K562 (cell line): ENCODE measurements around the gene CLVS2. TPM values are rescaled to one million over a fixed set of nuclear protein-coding genes. Genes with fewer than 3 reads are reported as not detected.

ENCODE experiments used
- ATAC-seq: fragments of 200-7000 bp; cut with Tn5 transposase; 3 replicates; pipeline ENCODE4 v1.9.1; 2020; ENCODE audit warnings: moderate library complexity
- BruUV-seq: library from RNA; stranded (reverse); fragments of 400-500 nt; replicated peaks from 2 replicates; lab custom pipeline; 2021; lab: Mats Ljungman, UMichigan
- CTCF ChIA-PET: fragments of 300-600 bp; formaldehyde crosslinking; extraction: SDS; loops from one replicate; lab custom pipeline; 2021; ENCODE audit warnings: low intra/inter-chr PET ratio; lab: Yijun Ruan, JAX
- POLR2A ChIA-PET: fragments of 300-600, 350-650 bp; sonication (Branson Sonifier 250); formaldehyde crosslinking; extraction: SDS; loops from one replicate; lab custom pipeline; 2021; ENCODE audit warnings: antibody characterized with exemption, inconsistent platforms; lab: Yijun Ruan, JAX
- DNase-seq, 4 experiments: peaks; one replicate each; pipeline versions ENCODE4 v3.0.0 to v3.0.0-alpha.2; 2011 to 2018; ENCODE audit warnings: low spot score in 3 of 4, mixed read lengths in 3 of 4; ENCODE audit errors: extremely low read depth in 1 of 4
- FAIRE-seq: peaks from 2 replicates; lab custom pipeline; 2011; peaks lifted over from hg19 to GRCh38; lab: Jason Lieb, UNC
- H2AFZ ChIP-seq: 2 replicates; pipeline ENCODE4 v1.6.0; 2011; ENCODE audit warnings: low read depth, low read length, control low read depth, inconsistent platforms
- H3K27ac ChIP-seq: fragments of 200-600 bp; 3 replicates; pipeline ENCODE4 v1.8.0; 2011; ENCODE audit warnings: low read depth, mild to moderate bottlenecking, control low read depth, inconsistent platforms, low read length, moderate library complexity, mixed read lengths; ENCODE audit errors: extremely low read depth
- H3K27me3 ChIP-seq, 2 experiments: fragments of 300-600 bp in 1 of 2; 2 replicates in 1 of 2; 3 replicates in 1 of 2; pipeline versions ENCODE4 v1.6.0 to v1.8.0; 2011; ENCODE audit warnings: inconsistent platforms in 2 of 2, low read length in 2 of 2, mild to moderate bottlenecking in 1 of 2, mixed read lengths in 1 of 2, moderate library complexity in 1 of 2; ENCODE audit not compliant: control insufficient read depth in 2 of 2, insufficient read depth in 2 of 2
- H3K36me3 ChIP-seq: fragments of 300-600 bp; 3 replicates; pipeline ENCODE4 v1.8.0; 2011; ENCODE audit warnings: mild to moderate bottlenecking, low read length, inconsistent platforms; ENCODE audit not compliant: control insufficient read depth, insufficient read depth
- H3K4me1 ChIP-seq, 2 experiments: fragments of 200-600 bp in 1 of 2; replicated peaks in 1 of 2; 2 replicates in 1 of 2; 3 replicates in 1 of 2; pipeline versions ENCODE4 v1.5.1 to v1.8.0; 2011; ENCODE audit warnings: inconsistent platforms in 2 of 2, low read length in 2 of 2, mild to moderate bottlenecking in 1 of 2, mixed read lengths in 1 of 2, moderate library complexity in 1 of 2; ENCODE audit not compliant: control insufficient read depth in 2 of 2, insufficient read depth in 2 of 2
- H3K4me2 ChIP-seq: 2 replicates; pipeline ENCODE4 v1.6.1; 2011; ENCODE audit warnings: low read length, control low read depth, inconsistent platforms, mixed read lengths; ENCODE audit not compliant: insufficient read depth
- H3K4me3 ChIP-seq: fragments of 200-600 bp; sonication (generic), shearing (Covaris generic); 2 replicates; pipeline ENCODE4 v1.5.1; 2016; ENCODE audit warnings: control low read depth, inconsistent platforms
- H3K79me2 ChIP-seq: fragments of 200-600 bp; 3 replicates; pipeline ENCODE4 v1.8.0; 2011; ENCODE audit warnings: low read length, inconsistent platforms; ENCODE audit not compliant: control insufficient read depth, insufficient read depth
- H3K9ac ChIP-seq, 2 experiments: 2 replicates each; pipeline versions ENCODE4 v1.6.0 to v1.6.1; 2011; ENCODE audit warnings: low read depth in 2 of 2, low read length in 2 of 2, control low read depth in 1 of 2, inconsistent platforms in 1 of 2, mild to moderate bottlenecking in 1 of 2, mixed read lengths in 1 of 2; ENCODE audit not compliant: insufficient read depth in 1 of 2
- H3K9me1 ChIP-seq: one replicate; pipeline ENCODE4 v1.6.0; 2011; ENCODE audit warnings: inconsistent platforms, mild to moderate bottlenecking, low read length, moderate library complexity; ENCODE audit not compliant: control insufficient read depth, insufficient read depth
- H3K9me3 ChIP-seq: replicated peaks from 2 replicates; pipeline ENCODE4 v1.5.1; 2011; ENCODE audit warnings: low read depth, low read length, inconsistent platforms; ENCODE audit not compliant: control insufficient read depth, insufficient read depth
- H4K20me1 ChIP-seq: replicated peaks from 2 replicates; pipeline ENCODE4 v1.6.1; 2011; ENCODE audit warnings: low read length, inconsistent platforms, mixed read lengths; ENCODE audit not compliant: control insufficient read depth, insufficient read depth
- EZH2 ChIP-seq: IDR thresholded peaks from 2 replicates; pipeline ENCODE4 v1.6.1; 2012; ENCODE audit warnings: low read depth, mild to moderate bottlenecking, inconsistent platforms, low read length, borderline replicate concordance
- FOXP1 ChIP-seq: sonication (generic); formaldehyde crosslinking; IDR thresholded peaks from 2 replicates; pipeline ENCODE4 v1.8.0; 2022; ENCODE audit warnings: mild to moderate bottlenecking, missing genetic modification reagents
- KAT7 ChIP-seq: sonication (generic); formaldehyde crosslinking; IDR thresholded peaks from 2 replicates; pipeline ENCODE4 v1.8.0; 2022; ENCODE audit warnings: missing genetic modification reagents, mild to moderate bottlenecking, borderline replicate concordance
- NONO ChIP-seq, 2 experiments: fragments of 200-400 bp in 1 of 2; fragments of 450-650 bp in 1 of 2; formaldehyde crosslinking in 1 of 2; IDR thresholded peaks; 2 replicates each; pipeline ENCODE4 v1.6.1; 2017; ENCODE audit warnings: low read depth in 2 of 2, mild to moderate bottlenecking in 2 of 2, moderate library complexity in 2 of 2, low read length in 1 of 2
- NR4A1 ChIP-seq, 2 experiments: fragments of 250-450 bp in 1 of 2; fragments of 450-650 bp in 1 of 2; sonication (Bioruptor Pico) in 1 of 2; IDR thresholded peaks; 2 replicates each; pipeline versions ENCODE4 v1.4.0 to v1.6.1; 2016 to 2020; ENCODE audit warnings: mild to moderate bottlenecking in 2 of 2, missing compliant biosample characterization in 1 of 2, missing genetic modification characterization in 1 of 2, moderate library complexity in 1 of 2
- PML ChIP-seq: IDR thresholded peaks from 2 replicates; pipeline ENCODE4 v1.6.1; 2012; ENCODE audit warnings: low read length, inconsistent platforms
- RNF219 ChIP-seq: fragments of 250-450 bp; sonication (Bioruptor Pico); IDR thresholded peaks from 2 replicates; pipeline ENCODE4 v1.5.0; 2022; ENCODE audit warnings: mild to moderate bottlenecking
- TCF7L2 ChIP-seq: fragments of 150-350 bp; IDR thresholded peaks from 2 replicates; pipeline ENCODE4 v1.6.1; 2016; ENCODE audit warnings: low read depth, mild to moderate bottlenecking, low read length, moderate library complexity
- TCFL5 ChIP-seq: fragments of 250-450 bp; sonication (Bioruptor Pico); conservative IDR thresholded peaks from 2 replicates; pipeline ENCODE4 v1.6.1; 2021; ENCODE audit warnings: mild to moderate bottlenecking, moderate library complexity, matching md5 sums
- TOE1 ChIP-seq, 2 experiments: fragments of 450-650 bp in 1 of 2; sonication (generic) in 1 of 2; formaldehyde crosslinking in 1 of 2; IDR thresholded peaks; 2 replicates each; pipeline versions ENCODE4 v1.7.1 to v1.8.0; 2016 to 2022; ENCODE audit warnings: borderline replicate concordance in 2 of 2, mild to moderate bottlenecking in 2 of 2, antibody characterized with exemption in 1 of 2, inconsistent platforms in 1 of 2, low read depth in 1 of 2, missing genetic modification reagents in 1 of 2, moderate library complexity in 1 of 2
- TRIM24 ChIP-seq, 2 experiments: fragments of 450-650 bp; IDR thresholded peaks; 2 replicates each; pipeline ENCODE4 v1.6.1; 2016
- ZFPM2 ChIP-seq: fragments of 250-450 bp; sonication (Bioruptor Pico); IDR thresholded peaks from 2 replicates; pipeline ENCODE4 v1.5.1; 2022; ENCODE audit warnings: mild to moderate bottlenecking
- ZNF239 ChIP-seq: fragments of 250-450 bp; sonication (Bioruptor Pico); IDR thresholded peaks from 2 replicates; pipeline ENCODE4 v1.4.0; 2020; ENCODE audit warnings: mild to moderate bottlenecking
- ZNF444 ChIP-seq: fragments of 250-450 bp; sonication (Bioruptor Pico); IDR thresholded peaks from 2 replicates; pipeline ENCODE4 v1.4.0; 2020; ENCODE audit warnings: mild to moderate bottlenecking, moderate library complexity
- ZNF785 ChIP-seq: fragments of 250-450 bp; sonication (Bioruptor Pico); IDR thresholded peaks from 2 replicates; pipeline ENCODE4 v1.4.0; 2020; ENCODE audit warnings: mild to moderate bottlenecking
- WGBS: fragments of 100-300 bp; shearing (Covaris generic); methylation state at CpG from one replicate; pipeline ENCODE4 v1.1.6; 2016; ENCODE audit warnings: low coverage, mixed read lengths; ENCODE audit not compliant: insufficient coverage; ENCODE audit errors: missing lambda C conversion rate; 5-methylcytosine and 5-hydroxymethylcytosine counted together
- in situ Hi-C: fragments of 300-500 bp; cut with MboI; formaldehyde crosslinking; loops from 4 replicates; pipeline ENCODE4 v1.15.0; 2018; ENCODE audit warnings: inconsistent platforms, mixed read lengths
- intact Hi-C: fragments of 100-400 bp; cut with micrococcal nuclease; formaldehyde crosslinking; loops from 2 replicates; pipeline ENCODE4 v1.14.2; 2022
- polyA plus RNA-seq, 8 experiments: library from polyadenylated mRNA; depleted of rRNA in 4 of 8; stranded (reverse) in 5 of 8; unstranded in 3 of 8; fragments of >200 nt; fragmentation: Nextera tagmentation in 2 of 8; fragmentation: Illumina TruSeq in 1 of 8; extraction: Ambion mirVana in 2 of 8; extraction: Trizol in 1 of 8; gene quantifications; 2 replicates each; pipeline versions ENCODE4 v1.2.1 to v1.2.3, GENCODE V29; 2011 to 2014; ENCODE audit warnings: inconsistent platforms in 1 of 8, missing spikeins in 1 of 8
- total RNA-seq, 7 experiments: library from RNA; depleted of rRNA in 6 of 7; stranded (reverse); fragments of >200 nt in 6 of 7; fragmentation: Illumina TruSeq in 2 of 7; extraction: Trizol in 2 of 7; gene quantifications; 2 replicates each; pipeline versions ENCODE4 v1.2.1 to v1.2.3, GENCODE V29; 2011 to 2021; ENCODE audit warnings: low replicate concordance in 1 of 7

The CLVS2 gene
- total and polyA plus RNA-seq, 9 of the 15 experiments (the other 6 are each of a cell fraction or from before 2014, with no cell fraction given): 0.01 to 0.36 (median 0.03) TPM; not detected in 3

- H3K27ac ChIP-seq: no peak overlapping the region
- H4K20me1 ChIP-seq: no peaks in the 10 kb centered on the region
- ChIA-PET CTCF (no interaction called here), POLR2A (no interaction called here)
- no peak overlapping the region for H3K4me3 ChIP-seq
- TF ChIP-seq TCF7L2: no peak
- no peak for TF ChIP-seq TOE1 (IDR thresholded peaks at IDR 0.05; ENCODE audit: borderline replicate concordance)
- no peak for TF ChIP-seq TOE1 (CRISPR knock-in tag; IDR thresholded peaks at IDR 0.05; ENCODE audit: borderline replicate concordance, low read depth)
- no peak for TF ChIP-seq EZH2
- H3K4me2 ChIP-seq: no peak overlapping the region
- in situ Hi-C loops: no loop called here
- FAIRE-seq: no peak
- intact Hi-C loops: no loop called here
- H2AFZ ChIP-seq: no peak overlapping the region
- no peaks in the 10 kb centered on the region for H3K27me3 ChIP-seq
- H3K36me3 ChIP-seq: no peaks in the 10 kb centered on the region
- H3K9me3 ChIP-seq: no peaks in the 10 kb centered on the region; the same call in 1 of the 2 replicates
- BruUV-seq: no TSS peak
- H3K9me1 ChIP-seq: no peaks in the 10 kb centered on the region
- no peak overlapping the region for H3K9ac ChIP-seq
- no peaks in the 10 kb centered on the region for H3K79me2 ChIP-seq
- DNase-seq: no peak
- WGBS: 14% methylated on average over 1 of the region's 1 CpG
- no peaks in the 10 kb centered on the region for H3K4me1 ChIP-seq
- ATAC-seq: no peak
Measured at GRCh38 chr6:123094795-123095194, 98.8 kb downstream of the CLVS2 start.

GRCh38 chr6:123105561-123105960, 109.5 kb downstream of the CLVS2 start:
- ChIA-PET CTCF (no interaction called here), POLR2A (no interaction called here)
- ATAC-seq (no peak), FAIRE-seq (no peak), DNase-seq (no peak)
- no peak overlapping the region for H3K4me3 ChIP-seq
- no peaks in the 10 kb centered on the region for H3K9me1 ChIP-seq
- no peak overlapping the region for H2AFZ ChIP-seq
- H3K9ac ChIP-seq: no peak overlapping the region
- WGBS: 0% methylated on average over 1 of the region's 1 CpG
- no peaks in the 10 kb centered on the region; the same call in 1 of the 2 replicates for H3K9me3 ChIP-seq
- H3K36me3 ChIP-seq: no peaks in the 10 kb centered on the region
- no peaks in the 10 kb centered on the region for H3K4me1 ChIP-seq
- in situ Hi-C loops (no loop called here), intact Hi-C loops (no loop called here)
- no peak overlapping the region for H3K27ac ChIP-seq
- no TSS peak for BruUV-seq
- no peak overlapping the region for H3K4me2 ChIP-seq
- no peaks in the 10 kb centered on the region for H3K79me2 ChIP-seq
- no peaks in the 10 kb centered on the region for H4K20me1 ChIP-seq
- H3K27me3 ChIP-seq: no peaks in the 10 kb centered on the region
- TF ChIP-seq FOXP1 (CRISPR knock-in tag): no peak
- no peak for TF ChIP-seq ZNF239 (CRISPR knock-in tag)
- TF ChIP-seq NR4A1 (CRISPR knock-in tag; IDR thresholded peaks at IDR 0.05): no peak
- no peak for TF ChIP-seq NR4A1 (tag; IDR thresholded peaks at IDR 0.05)
- TF ChIP-seq ZNF785 (CRISPR knock-in tag): no peak
- no peak for TF ChIP-seq ZFPM2 (CRISPR knock-in tag)
- no peak for TF ChIP-seq PML
- TF ChIP-seq ZNF444 (CRISPR knock-in tag): no peak
- TF ChIP-seq NONO (IDR thresholded peaks at IDR 0.05; ENCODE audit: low read depth in 2 of 2, low read length in 1 of 2): no peak
- no peak for TF ChIP-seq RNF219
- no peak for TF ChIP-seq TCFL5 (CRISPR knock-in tag)
- no peak for TF ChIP-seq TRIM24 (IDR thresholded peaks at IDR 0.05)
- TF ChIP-seq KAT7: no peak
